Activated CD8-positive, alpha-beta memory T cell treated with anti-CD3 and anti-CD28 coated beads for 36 hours (primary cell): ENCODE results near the gene FABP7. TPM values are rescaled to one million over a fixed set of nuclear protein-coding genes. Genes with fewer than 3 reads are reported as not detected.
"Not testable (repeated sequence)": the region's sequence is repeated elsewhere in the genome, so short reads cannot be mapped to it uniquely, and the experiment has no call there.

Experiments
- CTCF ChIA-PET: fragments of 350-600 bp; sonication (Branson Sonifier 250); formaldehyde crosslinking; loops from one replicate; lab custom pipeline; 2021; ENCODE audit warnings: antibody characterized with exemption; lab: Charles Lee
- POLR2A ChIA-PET: fragments of 350-600 bp; sonication (Branson Sonifier 250); formaldehyde crosslinking; loops from one replicate; lab custom pipeline; 2021; ENCODE audit warnings: antibody characterized with exemption; lab: Charles Lee
- total RNA-seq, 2 experiments: library from RNA; stranded (reverse); gene quantifications; one replicate each; pipeline ENCODE4 v1.2.3, GENCODE V29; 2021

The FABP7 gene
- not detected for total RNA-seq

DNA sequence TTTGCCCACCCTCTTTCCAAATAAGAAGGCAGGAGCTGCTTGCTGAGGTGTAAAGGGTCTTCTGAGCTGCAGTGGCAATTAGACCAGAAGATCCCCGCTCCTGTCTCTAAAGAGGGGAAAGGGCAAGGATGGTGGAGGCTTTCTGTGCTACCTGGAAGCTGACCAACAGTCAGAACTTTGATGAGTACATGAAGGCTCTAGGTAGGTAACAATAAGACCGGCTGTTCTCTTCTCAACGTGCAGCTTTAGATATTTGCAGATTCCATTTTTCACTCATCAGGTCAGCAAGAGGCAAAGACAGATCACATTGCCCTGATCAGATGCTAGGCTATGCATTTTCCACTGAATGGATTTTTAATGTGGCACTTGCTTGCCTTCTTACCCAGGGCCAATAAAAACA is at the start of gene FABP7:
TSS of gene FABP7 (plus strand) at position 50 of the 400 bp plus-strand sequence. CDS start at position 129, 79 bp downstream.
- CTCF ChIA-PET = no interaction called here
- POLR2A ChIA-PET = no interaction called here

DNA sequence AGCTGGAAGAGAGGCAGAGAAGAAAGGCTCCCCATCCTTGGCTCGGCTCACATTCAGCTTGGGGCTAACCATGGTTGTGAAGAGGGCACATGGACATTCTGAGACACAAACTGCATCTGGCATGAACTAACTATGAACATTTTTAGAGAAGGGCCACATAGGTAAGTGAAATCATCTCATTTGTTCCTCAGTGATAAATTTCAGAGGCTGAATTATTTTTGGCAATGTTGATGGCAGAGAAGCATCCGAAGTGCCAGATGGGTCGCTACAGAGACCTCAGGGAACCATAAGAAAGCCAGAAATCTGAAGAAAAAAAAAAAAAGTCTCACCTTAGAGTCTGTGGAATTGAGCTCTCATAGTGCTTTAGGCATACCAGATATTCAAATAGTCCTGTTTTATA is 49.2 kb upstream of the FABP7 start:
- CTCF ChIA-PET = interaction anchor here (0.7 to 1.0 kb wide), 2 partner anchors 108 to 109 kb away, joined by 3 read pairs; no protein-coding TSS in a partner anchor
- POLR2A ChIA-PET = no interaction called here

DNA sequence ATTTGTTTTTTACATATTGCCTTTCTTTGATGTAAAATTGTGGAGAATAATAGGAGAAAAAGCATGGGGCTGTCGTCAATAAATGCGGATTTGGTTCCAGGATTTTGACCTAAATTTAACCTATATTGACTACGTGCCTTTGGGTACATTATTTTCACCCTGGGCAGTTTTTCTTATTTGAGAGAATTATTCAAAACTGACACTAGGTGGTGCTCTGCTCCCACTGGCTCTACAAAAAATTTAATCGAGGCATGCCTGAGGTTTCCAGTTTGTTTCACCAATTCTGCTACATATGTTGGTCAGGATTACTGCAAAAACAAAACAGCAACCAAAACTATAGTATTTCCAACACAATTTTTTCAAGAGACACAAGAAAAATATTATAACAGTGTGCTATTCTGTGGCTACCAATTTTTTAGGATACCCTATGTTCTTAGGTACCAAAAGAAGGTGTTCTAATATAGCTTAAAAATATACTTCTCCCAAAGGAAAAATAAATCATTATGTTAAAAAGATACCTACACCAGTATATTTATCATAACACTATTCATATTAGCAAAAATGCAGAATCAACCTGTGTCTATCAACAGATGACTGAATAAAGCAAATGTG is 48.6 kb upstream of the FABP7 start:
- ChIA-PET POLR2A (no interaction called here), CTCF (interaction anchor here (0.7 to 0.8 kb wide), 2 partner anchors 108 to 109 kb away, joined by 3 read pairs; no protein-coding TSS in a partner anchor)

DNA sequence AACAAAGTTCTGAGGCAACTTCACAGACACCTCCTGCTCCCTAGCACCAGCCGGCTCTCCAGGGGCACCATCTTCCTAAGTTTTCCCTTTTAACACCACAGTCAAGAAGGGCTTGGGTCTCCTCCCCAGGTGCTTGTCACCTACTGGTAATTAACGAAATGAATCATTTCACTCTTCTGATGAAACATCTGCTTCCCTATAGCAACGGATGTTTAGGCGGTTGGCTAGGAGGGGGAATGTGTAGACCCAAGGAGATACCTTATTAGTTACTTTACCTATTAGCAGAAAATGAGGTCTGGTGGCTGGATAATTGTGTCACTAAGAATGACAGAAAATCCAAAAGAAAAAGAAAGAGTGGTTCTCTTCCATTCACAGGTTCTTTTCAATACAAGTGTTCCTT is 46.3 kb upstream of the FABP7 start:
- ChIA-PET CTCF (interaction anchor here (0.6 to 1.2 kb wide), 2 partner anchors 14 to 105 kb away, joined by 3 read pairs; no protein-coding TSS in a partner anchor), POLR2A (no interaction called here)

DNA sequence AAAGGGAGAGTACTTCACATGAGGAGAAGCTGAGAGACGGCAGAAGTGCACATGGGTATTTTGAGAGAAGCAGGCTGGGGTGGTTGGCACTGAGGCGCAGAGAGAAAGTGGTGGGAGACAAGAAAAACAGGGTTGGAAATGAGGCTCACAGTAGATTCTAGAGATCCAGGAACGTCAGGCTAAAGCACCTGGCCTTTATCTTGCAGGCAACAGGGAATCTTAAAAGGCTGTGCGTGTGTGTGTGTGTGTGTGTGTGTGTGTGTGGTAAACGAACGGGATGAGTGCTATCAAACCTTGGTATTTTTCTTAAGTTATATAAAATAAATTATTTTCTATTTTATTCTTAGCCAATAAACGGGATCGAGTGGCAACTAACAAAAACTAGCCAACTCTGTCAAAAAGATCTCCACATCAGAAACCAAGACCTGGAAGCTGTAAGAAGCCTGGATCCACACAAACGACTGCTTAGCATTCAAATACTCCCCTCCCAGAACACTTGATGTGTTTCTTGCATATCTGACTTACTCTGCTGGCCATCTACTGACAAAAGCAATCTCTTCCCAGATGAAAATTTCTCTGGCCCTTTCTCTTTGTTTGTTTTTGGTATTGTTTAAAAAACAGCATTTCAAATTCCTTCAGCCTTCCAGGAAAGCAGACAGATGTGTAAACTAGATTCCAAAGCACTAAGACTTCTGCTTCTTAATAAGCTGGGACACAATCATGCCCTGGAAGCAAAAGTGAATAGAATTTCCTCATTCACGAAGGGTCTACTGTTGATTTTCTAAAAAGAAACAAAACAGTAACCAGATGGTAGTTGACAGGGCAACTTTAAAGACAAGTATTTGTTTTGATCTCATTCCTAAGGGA is 44.8 kb upstream of the FABP7 start:
- POLR2A ChIA-PET = no interaction called here

DNA sequence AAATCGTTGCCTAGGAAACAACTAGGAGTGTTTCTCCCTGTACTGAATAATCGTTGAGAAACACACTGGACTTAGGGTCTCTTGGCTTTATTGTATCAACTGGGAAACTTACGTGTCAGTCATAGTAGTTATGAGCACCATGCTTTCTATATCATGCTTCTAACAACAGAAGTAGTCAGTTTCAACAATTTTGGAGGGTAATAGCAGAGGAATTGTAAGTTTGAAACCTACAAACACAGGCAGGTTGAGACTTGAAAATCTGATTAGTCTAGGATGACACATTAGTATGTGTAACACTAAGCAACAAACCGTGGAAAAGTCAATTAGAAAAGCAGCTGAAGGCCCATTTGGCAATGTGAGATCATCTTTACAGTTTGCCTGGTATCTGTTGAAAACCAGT is 43.9 kb upstream of the FABP7 start:
- ChIA-PET POLR2A (no interaction called here), CTCF (no interaction called here)

More for the DNA sequence above, 44.8 kb upstream of the FABP7 start:
- CTCF ChIA-PET = no interaction called here

DNA sequence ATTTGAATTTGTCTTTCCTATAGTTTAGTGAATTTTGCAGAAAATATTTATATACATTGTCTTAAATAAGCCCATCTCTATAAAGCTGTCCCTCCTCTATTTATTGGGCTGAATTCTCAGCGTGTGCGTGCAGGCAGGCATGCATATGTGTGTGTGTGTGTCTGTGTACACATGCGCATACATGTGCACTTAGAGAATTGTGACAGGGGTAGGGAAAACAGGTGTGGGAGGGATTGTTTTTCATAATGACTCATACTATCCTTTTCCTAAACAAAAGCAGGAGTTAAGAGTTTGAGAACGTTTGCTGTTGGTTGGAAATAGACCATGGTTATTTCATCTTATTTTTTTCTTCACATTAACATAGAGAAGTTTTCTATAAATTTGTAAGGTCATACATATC is 43.4 kb upstream of the FABP7 start:
- POLR2A ChIA-PET = no interaction called here
- CTCF ChIA-PET = no interaction called here

DNA sequence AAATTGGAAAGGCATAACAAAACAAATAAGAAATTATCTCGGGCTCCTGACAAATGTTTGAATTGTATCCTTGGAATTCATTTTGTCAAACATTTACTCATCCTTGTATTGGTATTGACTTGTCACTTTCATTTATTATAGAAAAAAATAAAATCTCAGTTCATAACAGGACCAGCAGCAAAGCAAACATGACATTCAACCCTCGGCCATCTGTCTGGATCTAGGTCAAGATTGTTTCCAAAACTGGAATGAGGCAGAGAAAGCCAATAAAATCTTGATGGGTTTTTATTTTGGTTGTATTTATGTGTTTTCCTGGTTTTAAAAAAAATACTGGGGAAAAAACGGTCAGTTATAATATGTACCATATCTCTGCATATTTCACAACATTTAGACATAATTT is 42.9 kb upstream of the FABP7 start:
- ChIA-PET CTCF (no interaction called here), POLR2A (no interaction called here)

DNA sequence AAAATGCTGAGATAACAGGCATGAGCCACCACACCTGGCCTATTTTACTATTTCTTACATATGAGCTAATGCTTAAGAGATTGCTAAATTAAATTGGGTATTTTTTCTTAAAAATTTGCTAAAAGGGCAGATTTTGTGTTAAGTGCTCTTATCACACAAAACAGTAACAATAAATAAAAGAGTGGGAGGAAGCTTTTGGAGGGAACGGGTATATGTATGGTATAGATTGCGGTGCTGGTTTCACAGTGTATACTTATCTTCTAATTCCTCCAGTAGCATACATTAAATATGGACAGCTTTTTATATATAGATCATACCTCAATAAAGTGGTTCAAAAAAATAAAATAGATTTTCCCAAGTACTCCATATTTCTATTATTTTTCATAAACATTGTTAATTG is 39.4 kb upstream of the FABP7 start:
- POLR2A ChIA-PET = no interaction called here
- CTCF ChIA-PET = no interaction called here

DNA sequence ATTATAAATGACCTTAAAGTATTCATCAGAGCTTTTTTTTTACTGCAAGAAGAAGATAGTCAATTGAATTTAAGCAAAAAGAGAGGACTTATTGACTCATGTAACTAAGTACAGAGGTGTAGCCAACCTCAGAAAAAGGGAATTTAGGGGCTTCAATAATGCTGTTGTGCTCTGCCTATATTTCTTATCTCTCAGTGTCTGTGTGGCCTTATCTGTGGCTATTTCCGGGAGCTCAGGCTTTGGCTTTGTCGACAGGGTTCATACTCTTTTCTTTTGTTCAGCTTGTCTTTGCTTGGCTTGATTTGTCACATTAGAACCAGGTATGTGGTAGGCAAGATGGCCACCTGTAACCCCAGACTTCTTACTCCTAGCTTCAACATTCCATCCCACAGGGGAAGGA is 38.6 kb upstream of the FABP7 start:
- CTCF ChIA-PET = no interaction called here
- POLR2A ChIA-PET = no interaction called here

DNA sequence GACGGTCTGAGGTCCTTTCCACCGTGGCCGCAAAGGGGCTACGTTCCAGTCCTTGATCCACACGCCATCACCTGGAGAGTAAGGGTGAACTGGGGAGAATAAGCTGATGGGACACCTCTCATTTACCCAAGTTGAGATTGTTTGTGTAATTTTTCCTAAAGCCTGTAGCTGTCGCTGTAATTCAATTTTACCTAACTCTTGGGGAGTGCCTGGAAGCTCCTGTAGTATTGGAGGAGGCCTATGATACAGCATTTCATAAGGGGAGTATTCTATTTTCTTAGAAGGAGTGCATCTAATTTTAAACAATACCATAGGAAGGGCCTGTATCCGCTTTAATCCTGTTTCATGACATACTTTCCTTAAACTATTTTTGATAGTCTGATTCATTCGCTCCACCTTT is 35.3 kb upstream of the FABP7 start:
- CTCF ChIA-PET, POLR2A ChIA-PET: not testable (repeated sequence)

DNA sequence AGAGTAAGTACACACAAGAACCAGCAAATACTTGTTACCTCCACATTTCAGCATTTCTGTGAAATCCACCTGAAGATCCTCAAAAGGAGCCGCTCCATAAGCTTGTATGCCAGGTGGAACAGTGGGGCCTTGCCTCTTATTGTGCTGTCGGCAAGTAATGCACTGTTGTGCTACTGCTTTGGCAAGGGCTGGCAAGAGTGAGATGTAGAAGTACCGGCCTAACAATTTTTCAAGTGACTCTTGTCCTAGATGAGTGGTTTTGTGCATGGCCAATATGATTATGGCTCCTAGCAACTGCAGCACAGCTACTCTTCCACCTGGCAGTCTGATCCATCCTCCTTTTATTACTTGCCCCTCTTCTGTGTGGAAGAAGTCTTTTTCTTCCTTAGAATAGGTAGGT is 34.7 kb upstream of the FABP7 start:
- CTCF ChIA-PET, POLR2A ChIA-PET: not testable (repeated sequence)

DNA sequence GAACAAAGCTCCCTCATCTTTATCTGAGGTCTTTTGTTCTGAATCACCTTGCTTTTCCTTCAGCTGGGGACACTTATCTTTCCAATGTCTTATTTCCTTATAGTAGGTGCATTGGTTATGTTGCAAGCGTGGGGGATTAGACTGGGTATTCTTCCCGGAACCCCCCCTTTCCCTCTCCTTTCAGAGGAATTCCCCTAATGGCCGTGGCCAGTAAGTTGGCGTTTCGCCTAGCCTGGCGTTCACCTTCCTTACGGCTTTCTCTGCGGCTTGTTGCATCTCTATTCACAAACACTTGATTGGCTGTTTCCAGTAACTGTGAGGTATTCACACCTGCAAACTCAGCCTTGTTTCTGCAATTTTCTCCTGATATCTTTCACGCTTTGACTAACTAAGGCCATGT is 32.8 kb upstream of the FABP7 start:
- CTCF ChIA-PET = no interaction called here
- POLR2A ChIA-PET = no interaction called here

DNA sequence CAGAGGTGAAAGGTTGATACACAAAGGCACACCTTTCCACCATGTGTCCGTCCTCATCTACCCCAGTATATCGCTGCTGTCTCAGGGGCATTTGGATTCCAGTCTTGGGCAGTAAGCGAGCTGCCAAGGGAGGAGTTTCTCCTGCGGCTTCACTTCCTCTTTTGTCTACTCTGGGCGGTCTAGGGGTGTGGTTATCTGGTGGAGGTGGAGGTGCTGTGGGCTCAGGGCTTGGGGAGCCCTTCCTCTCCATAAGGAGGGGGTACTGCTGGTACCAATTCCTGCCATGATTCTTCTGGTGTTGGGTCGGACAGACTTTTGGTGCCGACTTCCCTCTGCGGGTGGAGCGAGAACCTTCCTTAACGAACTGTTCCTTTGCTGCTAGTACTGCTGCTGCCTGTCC is 31.9 kb upstream of the FABP7 start:
- POLR2A ChIA-PET = no interaction called here
- CTCF ChIA-PET = no interaction called here

DNA sequence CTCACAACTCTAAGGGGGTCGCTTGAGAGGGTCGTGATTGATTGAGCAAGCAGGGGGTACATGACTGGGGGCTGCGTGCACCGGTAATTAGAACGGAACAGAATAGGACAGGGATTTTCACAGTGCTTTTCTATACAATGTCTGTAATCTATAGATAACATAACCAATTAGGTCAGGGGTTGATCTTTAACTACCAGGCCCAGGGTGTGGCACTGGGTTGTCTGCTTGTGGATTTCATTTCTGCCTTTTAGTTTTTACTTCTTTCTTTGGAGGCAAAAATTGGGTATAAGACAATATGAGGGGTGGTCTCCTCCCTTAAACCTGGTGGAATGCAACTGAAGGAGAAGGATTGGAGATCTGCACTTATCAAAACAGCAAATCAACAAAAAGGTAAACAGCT is 30.6 kb upstream of the FABP7 start:
- CTCF ChIA-PET = not testable (repeated sequence)

DNA sequence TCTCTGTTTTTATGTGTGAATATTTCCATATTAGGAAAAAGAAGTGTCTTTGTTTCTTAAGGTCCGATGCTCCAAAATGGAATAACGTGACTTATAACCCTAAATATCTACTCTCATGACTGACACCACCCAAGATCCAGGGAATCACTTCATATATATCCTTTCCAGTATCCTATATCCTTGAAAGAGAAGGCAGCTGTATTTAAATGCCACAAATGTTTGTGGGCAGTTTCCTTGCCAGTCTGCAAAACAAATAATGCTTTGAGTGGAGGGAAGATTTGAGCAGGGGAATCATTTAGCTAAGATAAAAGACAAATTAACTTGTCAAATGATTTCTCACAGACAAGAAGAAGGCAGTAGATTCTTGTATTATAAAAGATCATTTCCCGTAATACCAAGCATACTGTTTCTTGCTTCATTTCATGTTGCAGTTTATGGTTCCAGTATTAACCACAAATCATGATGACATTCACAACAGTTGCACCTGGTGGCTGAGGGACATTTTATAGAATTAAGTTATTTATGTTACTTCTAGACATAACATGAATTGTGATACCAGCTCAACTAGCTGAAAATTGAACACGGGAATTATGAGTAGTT is 30.0 kb upstream of the FABP7 start:
- ChIA-PET POLR2A (no interaction called here), CTCF (no interaction called here)

More for the DNA sequence above, 30.6 kb upstream of the FABP7 start:
- POLR2A ChIA-PET = not testable (repeated sequence)

DNA sequence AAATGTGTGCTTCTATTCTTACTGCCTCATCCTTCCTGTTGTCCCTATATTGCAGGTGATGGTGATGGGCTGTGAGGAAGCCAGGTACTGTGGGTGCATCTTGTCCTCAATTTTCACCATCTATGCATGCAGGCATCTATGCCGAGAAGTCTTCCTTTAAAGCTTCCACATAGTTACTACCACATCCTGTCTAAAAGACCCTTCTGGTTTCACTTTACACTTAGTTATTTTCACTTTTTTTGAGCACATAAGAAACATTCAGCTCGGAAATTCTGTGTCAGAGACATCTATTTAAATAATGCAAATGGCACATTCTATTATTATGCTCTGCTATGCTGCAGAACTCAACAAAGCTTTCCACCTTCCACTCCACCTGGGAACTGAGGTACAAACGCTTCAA is 28.2 kb upstream of the FABP7 start:
- POLR2A ChIA-PET = no interaction called here
- CTCF ChIA-PET = no interaction called here

DNA sequence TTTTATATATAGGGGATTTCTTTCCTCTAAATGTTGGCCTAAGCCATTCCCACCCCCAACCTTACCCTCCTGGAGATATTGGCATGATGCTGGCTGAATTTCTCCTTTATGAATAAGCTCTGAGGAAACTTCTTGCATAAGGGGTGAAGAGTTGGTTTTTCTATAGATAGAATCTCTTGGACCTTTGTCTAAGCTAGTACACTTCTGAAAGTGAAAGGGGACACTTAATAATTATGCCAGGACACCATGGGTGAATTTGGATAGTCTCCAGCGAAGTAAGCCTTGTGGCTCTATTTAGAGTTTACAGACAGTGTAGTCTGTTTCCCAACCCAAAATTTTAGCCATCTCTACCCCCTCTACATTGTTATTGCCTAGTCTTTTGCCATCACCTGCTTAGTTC is 27.1 kb upstream of the FABP7 start:
- CTCF ChIA-PET = no interaction called here
- POLR2A ChIA-PET = no interaction called here

DNA sequence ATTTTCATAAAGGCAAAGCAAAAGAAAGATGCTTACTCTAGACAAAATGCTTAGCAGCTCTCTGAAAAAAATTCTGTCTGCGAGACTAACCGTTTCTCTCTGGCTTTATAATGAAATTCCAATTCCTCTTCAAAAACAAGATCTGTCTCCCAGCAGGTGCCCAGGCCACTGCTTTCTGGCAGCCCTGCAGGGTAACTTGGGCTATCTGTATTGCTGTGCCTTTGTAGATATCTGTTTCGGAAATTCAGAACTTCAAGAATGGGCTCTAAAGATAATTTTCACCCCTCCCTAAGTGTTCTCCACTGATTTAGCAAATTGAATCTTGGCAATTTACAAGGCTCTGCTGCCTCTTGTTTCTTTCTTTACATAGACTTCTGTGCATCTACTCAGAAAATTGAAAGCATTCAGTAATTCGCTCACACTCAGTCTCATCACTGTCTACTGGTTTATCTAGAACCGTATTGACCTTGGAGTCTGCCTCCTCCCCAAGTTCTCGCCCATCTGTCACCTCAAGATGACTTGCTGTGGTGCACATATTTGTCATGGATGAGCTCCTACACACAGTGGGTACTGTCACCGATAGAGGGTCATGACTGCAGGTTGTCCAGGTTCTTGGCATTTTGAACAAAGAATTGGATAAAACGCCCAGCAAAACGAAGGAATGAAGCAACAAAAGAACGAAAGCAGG is 26.4 kb upstream of the FABP7 start:
- ChIA-PET POLR2A (no interaction called here), CTCF (no interaction called here)

DNA sequence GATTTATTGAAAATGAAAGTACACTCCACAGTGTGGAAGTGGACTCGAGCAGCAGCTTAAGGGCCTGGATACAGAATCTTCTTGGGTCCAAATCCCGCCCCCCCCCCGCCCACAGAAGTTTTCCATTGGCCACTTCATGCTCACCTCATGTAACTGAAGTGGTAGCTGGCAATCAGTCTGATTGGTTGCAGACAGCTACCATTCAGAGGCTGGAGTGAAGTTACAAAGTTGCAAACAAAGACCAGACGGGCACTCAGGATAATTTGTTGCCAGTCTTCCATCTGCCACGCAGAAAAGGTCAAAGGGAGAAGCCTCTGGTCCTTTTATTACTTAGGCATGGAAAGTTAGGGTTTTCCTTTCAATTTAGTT is 25.8 kb upstream of the FABP7 start:
- CTCF ChIA-PET = no interaction called here

More for the DNA sequence above, 25.8 kb upstream of the FABP7 start:
- POLR2A ChIA-PET = no interaction called here
